Stimulated activated CD4-positive, alpha-beta T cell treated with anti-CD3 and anti-CD28 coated beads, Interleukin-2, amount 100 ng/mL, for 48 hours (primary cell): Measurements from ENCODE around the gene TNIP2.
"Not testable (repeated sequence)": the region's sequence is repeated elsewhere in the genome, so short reads cannot be mapped to it uniquely, and the experiment has no call there.

Experiments used
- DNase-seq, 2 donors: peaks; one replicate each; pipeline ENCODE4 v3.0.0-alpha.2; 2020

TNIP2 gene

DNA sequence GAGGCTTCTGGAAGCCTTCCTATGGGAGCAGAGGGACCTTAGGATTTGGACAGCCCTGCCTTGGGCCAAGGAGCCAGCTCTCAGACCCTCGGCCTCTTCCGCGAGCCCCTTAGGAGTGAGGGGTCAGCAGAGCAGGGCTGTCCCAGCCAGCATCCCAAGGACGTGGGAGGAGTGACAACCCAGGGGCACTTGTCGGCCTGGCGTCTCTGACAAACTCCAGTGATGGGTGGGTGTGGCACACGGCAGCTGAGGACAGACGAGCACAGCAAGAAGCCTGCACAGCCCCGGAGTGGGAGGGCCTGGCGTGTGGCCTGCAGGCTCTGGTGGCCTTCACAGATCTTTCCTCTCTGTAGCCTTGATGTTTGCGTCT, 11.6 kb upstream of the TNIP2 start:
- no peak for DNase-seq

DNA sequence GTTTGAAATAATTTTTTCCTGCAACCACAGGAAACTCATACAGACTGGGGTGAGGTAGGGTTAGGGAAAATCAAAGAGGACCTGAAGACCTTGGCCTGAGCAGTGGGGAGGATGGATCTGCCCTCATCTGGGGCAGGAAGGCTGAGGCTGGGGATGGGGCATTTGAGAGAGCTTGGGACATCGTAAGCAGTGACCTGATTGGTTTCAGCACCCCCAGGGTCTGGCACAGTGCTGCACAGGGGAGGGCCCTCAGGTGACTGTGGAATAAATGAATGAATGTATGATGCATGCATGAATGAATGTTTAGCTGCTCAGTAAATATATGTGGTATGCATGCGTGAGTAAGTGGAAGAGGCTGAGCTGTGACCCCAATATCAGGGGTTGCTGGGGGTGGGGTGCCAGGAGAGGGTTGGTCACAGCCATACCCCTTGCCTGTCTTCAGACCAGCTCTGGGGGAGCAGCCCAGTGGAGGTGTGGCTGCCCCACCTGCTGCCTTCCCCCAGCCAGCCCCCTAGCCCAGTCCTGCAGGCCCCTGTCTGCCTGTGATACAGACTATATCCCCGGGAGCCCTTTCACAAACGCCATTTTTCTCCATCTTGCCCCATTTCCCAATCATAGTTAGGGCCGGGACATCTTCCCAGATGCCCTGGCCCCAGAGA, 11.0 kb upstream of the TNIP2 start:
- no peak for DNase-seq

DNA sequence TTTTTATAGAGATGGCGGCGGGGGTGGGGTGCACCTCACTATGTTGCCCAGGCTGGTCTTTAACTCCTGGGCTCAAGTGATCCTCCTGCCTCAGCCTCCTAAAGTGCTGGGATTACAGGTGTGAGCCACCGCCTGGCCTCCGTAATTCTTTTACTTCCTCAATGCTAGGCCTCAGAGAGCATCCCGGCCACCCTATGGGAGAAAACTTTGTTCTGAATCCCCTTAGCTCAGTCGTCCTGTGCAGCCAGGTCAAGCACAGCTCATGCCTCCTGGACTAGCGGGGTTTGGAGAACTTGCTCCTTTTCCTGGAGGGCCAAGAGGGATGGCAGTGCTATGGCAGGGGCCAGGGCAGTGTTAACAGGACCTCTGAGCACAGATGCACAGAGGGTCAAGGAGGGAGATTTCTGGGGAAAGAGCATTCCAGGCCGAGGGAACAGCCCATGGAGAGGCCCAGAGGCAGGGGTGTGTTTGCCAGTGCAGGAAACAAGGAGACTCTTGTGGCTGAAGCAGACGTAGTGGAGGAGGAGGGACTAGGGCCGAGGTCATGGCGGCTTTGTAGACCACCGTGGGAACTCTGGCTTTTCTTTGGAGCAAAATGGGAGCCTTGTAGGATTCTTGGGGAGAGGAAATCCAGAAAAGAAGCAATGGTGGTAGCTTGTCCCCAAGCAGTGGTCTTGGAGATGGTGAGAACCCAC, 9.8 kb upstream of the TNIP2 start:
- DNase-seq, result no peak

DNA sequence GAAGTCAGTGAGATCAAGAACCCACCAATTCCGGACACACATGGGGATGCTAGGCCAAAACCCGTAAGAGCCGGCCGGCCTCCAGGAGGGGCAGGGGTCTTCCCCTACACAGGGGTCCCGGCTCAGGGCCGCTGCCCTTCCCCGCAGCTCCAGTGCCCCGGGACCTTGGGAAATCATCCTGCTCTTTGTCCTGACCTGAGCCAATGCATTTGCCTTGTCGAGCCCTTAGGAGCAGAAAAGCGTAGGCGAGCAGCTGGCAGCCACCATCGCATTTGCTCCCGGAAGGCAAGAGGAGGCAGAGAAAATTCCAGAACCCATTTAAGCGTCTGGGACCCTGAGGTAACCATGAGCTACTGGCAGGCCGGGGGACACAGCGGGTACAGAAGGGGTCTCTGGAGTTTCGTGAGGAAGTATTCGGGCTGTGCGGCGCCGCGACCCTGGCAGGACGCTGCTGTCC, 7.4 kb upstream of the TNIP2 start:
- no peak for DNase-seq

DNA sequence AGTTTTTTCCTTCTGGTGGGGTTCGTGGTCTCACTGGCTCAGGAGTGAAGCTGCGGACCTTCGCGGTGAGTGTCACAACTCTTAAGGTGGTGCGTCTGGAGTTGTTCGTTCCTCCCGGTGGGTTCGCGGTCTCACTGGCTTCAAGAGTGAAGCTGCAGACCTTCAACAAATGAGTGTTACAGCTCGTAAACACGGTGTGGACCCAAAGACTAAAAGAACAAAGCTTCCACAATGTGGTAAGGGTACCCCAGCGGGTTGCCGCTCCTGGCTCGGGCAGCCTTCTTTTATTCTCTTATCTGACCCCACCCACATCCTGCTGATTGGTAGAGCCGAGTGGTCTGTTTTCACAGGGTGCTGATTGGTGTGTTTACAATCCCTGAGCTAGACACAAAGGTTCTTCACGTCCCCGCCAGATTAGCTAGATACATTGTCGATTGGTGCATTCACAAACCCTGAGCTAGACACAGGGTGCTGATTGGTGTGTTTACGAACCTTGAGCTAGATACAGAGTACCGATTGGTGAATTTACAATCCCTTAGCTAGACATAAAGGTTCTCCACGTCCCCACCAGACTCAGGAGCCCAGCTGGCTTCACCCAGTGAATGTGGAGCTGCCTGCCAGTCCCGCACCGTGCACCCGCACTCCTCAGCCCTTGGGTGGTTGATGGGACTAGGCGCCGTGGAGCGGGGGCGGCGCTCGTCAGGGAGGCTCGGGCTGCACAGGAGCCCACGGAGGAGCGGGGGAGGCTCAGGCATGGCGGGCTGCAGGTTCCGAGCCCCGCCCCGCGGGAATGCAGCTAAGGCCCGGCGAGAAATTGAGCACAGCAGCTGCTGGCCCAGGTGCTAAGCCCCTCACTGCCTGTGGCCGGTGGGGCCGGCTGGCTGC, 6.6 kb upstream of the TNIP2 start:
- not testable (repeated sequence) for DNase-seq

DNA sequence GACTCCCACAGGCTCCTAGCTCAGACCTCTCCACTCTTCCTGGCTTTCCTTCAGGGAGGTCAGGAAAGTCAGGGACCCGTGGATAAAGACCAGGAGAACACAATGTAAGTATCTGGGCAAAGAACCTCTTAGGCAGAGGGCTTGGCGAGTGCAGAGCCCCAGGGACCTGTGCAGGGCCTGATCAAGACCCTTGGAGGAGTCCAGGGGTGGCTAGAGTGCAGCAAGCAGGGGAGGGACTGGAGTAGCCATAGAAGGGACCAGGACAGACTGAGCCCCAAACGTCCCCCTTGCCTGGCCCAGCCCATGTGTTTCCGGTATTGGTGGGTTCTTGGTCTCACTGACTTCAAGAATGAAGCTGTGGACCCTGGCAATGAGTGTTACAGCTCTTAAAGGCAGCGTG, 5.9 kb upstream of the TNIP2 start:
- no peak for DNase-seq

DNA sequence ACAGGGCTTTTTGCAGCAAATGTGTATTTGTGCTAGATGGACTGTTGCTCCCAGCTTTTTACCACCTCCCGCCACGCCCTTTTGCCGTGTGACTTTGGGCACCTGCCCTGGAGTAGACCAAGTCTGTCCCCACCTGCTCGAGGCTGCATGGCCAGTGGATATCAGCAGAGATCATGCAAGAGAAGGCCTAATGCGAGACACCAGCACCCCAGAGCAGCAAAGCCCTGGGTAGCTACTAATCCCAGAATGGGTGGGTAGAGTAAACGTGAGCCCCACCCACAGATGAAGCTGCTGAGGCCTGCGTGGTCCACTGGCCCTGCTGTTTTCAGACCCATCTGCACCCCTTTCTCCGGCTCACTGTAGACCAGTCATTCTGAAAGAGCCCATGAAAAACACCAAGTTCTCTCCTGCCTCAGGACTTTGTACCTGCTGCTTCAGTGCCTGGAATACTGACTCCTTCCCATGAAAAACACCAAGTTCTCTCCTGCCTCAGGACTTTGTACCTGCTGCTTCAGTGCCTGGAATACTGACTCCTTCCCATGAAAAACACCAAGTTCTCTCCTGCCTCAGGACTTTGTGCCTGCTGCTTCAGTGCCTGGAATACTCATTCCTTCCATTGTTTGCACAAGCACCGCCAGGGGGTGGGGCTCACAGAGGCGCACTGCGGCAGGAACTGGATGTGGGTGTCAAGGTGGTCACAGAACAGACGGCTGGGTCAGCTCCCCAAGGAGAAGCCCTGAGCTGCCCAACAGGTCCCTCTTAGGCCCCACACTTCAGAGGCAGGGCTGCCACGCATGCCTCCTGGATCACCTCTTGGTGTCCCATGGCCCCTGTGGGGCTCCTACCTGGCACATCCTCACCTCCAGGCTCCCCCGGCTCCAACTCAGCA, 5.1 kb upstream of the TNIP2 start:
- no peak for DNase-seq

DNA sequence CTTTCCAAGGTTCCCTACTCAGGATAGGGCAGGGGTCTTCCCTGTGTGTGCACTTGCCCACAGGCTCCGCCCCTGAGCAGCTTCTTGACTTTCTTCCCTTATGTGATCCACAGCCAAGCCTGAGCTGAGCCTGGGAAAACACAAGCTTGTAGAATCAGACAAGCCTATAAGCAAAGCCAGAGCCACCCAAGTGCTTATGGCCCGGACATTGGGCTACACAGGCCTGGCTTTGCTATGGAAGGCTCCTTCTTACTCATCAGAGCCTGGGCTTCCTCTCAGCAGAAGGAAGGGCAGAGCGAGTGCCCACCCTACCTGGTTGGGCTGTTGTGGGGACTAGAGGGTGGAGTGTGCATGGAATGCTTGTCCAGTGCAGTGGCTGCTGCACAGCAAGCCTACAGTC, 1.3 kb upstream of the TNIP2 start:
- no peak for DNase-seq

DNA sequence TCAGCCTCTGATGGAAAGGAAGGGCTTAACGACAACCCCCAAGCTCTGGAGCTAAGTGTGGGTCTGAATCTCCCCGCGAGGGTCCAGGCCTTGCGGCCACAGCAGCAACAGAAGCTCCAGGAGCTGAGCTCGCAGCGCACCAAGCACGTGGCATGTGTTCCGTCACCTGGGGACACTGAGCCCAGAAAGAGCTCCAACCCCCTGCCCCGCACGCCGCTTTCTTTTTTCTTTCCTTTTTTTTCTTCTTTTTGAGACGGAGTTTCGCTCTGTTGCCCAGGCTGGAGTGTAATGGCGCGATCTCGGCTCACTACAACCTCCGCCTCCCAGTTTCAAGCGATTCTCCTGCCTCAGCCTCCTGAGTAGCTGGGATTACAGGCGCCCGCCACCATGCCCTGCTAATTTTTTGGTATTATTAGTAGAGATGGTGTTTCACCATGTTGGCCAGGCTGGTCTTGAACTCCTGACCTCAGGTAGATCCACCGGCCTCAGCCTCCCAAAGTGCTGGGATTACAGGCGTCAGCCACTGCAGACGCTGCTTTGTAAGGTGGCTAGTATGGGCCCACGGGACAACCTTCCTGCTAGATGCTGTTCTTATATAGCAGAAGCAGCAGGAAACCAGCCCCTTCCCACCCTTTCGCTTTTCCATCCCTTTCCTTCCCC, 685 bp upstream of the TNIP2 start:
- DNase-seq, result no peak

DNA sequence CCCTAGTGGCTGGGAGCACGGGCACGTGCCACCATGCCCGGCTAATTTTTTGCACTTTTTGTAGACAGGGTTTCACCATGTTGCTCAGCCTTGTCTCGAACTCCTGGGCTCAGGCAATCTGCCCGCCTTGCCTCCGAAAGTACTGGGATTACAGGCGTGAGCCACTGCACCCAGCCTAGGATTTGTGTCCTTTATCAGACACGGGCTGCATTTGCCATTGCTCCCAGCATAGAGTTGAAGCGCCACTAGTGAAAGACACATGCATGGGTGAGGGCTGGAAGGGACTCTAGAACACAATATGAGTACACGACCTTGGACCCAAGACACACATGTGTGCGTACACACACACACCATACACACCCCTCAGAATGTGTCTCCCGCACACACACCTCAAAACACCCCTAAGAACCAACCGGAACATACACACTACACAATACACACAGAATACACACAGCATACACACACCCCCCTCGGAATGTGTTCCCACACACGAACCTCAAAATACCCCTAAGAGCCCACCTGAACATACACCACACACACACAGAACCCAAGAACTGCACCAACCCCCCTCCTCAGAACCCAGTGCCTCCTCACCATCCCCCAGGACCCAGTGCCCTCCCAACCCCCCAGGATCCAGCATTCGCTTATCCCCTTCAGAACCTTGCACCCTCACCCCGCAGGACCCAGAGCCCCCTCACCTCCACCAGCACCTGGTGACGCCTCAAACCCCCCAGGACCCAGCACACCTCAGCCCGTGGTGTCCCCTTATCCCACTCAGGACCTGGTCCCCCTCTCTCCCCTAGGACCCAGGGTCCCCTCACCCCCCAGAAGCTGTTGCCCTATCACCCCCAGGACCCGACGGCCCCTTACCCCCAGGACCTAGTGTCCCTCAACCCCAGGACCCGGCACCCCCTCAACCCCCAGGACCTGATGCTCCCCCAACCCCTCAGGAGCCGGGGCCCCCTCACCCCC, 1.0 kb downstream of the TNIP2 start:
- no peak for DNase-seq

DNA sequence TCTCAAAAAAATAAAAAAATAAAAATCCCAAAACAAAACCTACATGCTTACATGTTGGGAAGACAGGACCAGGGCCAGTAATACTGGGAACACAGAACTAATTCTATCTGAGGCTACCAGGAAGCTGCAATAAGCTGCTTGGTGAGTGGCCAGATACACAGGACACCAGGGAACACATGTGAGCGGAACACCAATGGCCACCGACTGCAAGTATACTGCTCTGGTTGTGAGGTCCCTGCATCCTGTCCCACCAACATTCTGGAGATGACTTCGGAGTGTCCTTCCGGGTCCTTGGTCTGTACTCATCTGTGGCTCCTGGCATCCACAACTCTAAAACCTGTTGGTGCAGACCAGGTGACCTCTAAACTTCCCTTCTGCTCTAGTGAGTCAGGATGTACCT, 2.7 kb downstream of the TNIP2 start:
- no peak for DNase-seq

DNA sequence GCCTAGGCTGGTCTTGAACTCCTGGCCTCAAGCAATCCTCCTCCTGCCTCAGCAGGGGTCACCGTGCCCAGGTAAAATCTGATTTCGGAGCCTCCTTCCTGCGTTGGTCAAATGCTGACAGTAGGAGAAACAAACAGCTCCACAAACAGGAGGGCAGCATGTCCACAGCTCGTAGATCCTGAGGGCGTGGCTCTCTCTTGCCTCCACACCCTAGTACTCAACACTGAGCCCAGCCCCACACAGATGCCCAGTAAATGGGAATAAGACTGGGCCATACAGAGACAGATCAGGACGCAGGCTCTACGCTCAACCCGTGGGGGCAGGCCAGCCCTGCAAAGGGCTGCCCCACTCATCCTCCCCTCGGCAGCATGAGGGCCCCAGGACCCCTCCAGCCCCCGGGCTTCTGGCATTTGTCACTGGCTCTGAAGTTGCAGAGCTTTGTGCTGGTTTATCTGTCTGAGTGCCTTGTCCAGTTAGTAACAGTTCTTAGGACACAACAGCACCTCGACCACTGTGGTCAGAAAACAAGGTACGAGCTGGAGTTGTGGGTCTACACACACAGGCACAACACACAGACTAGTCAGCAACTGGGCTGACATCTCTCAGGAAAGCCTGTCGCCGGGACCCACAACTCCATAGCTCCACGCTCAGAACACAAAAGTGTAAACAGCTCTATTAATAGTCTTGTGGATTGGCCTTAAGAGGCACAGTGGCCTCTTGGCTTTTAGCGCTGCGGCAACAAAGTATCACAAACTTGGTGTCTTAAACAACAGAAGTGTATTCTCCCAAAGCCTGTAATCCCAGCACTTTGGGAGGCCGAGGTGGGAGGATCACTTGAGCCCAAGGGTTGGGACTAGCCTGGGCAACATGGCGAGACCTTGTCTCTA, 5.2 kb downstream of the TNIP2 start:
- no peak for DNase-seq

DNA sequence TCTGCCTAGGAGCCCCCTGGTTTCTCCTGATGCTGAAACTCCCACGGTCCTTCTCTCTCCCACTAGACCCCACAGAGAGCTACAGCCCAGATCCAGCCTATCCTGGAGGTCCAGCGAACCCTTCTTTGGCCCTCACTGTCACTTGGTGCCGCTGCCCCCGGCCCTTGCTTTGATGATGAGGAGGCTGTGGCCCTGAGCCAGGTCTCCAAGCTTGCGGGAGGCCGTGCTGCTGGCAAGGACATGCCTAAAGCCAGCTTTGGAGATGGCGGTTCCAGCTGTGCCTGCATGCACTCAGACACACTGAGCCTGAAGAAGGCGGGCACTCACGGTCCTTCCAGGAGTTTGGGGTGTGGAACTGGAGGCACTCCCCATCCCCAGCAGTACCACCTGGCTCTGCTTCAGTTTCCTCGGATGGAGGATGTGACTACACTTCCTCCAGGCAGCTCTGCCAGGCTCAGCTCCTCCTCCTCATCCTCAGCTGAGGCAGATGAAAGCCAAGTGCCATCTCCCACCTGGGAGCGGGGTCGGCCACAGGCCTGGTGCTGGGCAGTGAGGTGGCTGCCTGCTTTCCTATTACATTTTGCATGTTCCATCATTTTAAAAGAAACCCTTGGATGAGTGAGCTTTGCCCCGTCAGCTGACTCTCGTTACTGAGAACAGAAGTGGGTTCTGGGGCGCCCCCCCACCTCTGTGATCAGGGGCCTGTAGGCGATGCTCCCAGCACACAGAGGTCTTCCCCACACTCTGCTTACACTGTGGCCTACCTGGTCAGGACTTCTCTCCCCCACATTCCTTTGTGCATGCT, 9.0 kb downstream of the TNIP2 start:
- DNase-seq, result no peak

DNA sequence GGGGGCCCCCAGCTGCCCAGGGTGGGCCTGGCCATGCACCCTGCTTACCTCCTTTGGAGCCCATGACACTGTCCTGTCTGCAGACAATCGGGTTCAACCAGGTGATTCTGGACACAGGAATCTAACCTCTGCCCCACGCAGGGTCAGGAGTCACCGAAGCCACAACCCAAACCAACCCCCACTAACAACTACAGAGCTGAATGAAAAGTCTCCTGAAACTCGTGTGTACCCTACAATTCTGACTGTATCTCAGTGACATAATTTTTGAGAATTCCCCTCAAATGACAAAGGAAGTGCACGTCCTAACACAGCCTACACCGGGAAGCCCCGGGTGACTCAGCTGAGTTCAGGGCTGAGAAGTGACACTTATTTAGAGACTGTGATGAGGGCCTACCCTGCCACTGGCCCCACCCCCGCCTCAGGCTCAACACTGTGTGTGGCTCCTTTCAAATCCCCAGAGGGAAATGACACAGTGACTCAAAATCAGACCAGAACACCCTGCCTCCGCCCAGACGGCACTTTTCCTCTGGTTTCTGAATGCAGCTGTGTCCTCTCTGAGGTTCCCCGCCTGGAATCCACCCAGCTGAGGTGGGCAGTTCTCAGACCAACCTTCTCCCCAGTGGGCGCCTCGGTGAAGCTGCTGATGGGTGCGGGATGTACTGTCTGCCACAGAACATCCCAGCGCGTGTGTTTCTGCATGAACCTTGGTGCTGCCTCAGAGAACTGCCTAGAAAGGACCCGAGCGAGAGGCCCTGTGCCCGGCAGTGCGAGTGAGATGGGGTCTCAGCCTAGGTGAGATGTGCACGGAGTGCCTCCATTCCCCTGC, 9.9 kb downstream of the TNIP2 start:
- peak; percentile 88 for DNase-seq

DNA sequence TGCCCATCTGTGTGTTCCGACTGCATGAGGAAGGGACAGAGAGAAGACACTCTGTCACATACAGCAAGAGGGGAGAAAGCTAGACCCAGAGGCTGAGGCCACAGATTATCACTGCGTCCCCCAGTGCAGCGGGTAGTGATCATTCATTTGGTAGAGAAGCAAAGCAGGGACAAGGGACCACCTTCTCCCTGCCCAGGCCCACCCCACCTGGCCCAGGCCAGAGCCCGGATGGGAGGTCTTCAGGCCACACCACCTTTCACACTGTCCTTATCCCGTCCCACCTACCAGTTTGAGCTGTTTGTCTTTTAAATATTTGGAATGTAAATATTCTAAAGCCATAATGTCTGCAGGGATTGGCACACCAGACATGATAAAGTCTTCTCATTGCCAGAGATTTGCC, 10.6 kb downstream of the TNIP2 start:
- no peak for DNase-seq

DNA sequence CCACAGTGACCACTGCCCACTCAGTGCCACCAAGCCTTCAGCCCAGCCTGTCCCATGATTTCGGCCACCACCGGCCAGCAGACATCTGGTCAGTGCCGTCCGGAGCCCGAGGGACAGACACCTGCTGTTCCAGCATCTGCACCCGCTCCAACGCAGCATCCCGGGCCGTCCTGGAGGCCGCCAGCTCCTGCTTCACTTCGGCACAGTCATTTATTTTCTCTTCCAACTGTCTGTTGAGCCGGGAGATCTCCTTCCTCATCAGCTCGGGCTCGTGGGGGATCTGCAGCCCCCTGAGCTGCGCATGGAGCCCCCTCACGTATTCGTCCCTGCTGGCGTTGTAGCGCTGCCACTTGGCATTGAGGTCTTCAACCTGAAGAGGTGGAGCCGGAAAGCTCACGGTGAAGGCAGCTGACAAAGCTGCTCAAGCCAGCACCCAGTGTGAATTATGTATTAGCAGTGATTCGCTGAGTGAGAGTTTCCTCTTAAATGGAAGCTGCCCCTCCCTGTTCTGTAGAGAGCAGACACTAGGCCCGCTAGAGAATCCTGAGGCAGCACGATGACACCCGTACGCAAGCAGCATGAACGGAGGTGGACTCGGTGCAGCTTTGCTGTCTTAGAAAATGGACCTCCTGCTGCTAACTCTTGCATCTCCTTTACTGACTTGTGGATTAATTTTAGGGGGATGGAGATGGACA, 11.4 kb downstream of the TNIP2 start:
- DNase-seq, result no peak
